CD1c-positive myeloid dendritic cell (primary cell): ENCODE measurements around the gene HSFX2.
A peak's percentile ranks its signal among the peaks of the same experiment; 100 is the strongest.
"Not testable (repeated sequence)": the region's sequence is repeated elsewhere in the genome, so short reads cannot be mapped to it uniquely, and the experiment has no call there.

Experiments used
- DNase-seq: peaks from one replicate; pipeline ENCODE4 v3.0.0-alpha.2; 2016; ENCODE audit errors: extremely low spot score

Gene HSFX2, protein sequence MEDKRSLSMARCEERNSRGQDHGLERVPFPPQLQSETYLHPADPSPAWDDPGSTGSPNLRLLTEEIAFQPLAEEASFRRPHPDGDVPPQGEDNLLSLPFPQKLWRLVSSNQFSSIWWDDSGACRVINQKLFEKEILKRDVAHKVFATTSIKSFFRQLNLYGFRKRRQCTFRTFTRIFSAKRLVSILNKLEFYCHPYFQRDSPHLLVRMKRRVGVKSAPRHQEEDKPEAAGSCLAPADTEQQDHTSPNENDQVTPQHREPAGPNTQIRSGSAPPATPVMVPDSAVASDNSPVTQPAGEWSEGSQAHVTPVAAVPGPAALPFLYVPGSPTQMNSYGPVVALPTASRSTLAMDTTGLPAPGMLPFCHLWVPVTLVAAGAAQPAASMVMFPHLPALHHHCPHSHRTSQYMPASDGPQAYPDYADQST

DNA sequence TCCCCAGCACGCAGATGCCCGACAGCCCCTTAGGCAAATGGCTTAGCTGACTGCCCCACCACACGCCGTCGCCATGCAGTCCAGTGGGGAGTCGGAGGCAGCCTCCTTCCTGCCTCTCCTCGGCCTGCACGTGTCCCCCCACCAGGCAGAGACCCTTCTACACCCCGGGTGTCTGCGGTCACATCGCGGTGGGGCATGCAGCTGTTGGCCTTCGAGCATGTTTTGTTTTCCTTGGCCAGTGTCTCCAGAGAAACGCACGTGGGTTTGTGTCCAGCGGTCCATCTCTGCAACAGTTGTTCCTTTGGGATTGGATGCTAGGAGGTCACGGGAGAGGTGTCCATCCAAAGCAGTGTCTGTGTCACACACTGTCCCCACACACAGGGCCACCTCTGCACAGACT lies at the start of gene HSFX2:
TSS of gene HSFX2 (minus strand) at position 101 of the 400 bp plus-strand sequence. CDS start 614 bp downstream, outside the sequence.
- not testable (repeated sequence) for DNase-seq

DNA sequence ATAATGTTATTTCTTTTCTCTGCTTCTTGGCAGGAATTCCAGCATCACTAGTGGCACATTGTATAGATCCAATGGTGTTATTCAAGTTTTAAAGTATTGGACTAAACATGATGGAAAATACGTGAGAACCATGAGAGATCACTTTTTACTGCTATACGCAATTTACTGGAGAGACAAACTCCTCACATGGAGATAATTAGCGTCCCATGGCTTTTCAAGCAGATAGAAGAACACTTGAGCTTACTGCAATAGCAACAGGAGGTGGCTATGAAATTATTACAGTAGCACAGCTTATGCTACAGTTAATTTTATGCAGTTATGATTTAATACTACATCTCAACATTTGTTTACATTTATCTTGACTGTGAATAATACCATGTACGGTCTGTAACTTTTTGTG lies 48.4 kb upstream of the HSFX2 start:
- no peak for DNase-seq

DNA sequence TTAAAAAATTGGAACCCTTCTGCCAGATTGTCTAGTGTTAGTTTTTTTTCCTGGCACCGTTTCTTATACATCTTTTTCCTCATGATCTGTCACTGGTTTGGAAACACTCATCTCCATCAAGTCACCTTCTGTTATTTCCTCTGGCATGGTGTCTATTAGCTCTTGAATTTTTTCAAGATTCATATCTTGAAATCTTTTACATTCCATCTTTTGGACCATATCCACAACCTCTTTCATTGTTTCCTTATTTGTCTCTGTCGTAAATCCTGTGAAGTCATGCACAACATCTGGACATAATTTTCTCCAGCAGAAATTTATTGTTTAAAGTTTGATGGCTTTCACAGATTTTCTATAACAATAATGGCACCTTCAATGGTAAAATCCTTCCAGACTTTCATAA lies 46.7 kb upstream of the HSFX2 start:
- no peak for DNase-seq

DNA sequence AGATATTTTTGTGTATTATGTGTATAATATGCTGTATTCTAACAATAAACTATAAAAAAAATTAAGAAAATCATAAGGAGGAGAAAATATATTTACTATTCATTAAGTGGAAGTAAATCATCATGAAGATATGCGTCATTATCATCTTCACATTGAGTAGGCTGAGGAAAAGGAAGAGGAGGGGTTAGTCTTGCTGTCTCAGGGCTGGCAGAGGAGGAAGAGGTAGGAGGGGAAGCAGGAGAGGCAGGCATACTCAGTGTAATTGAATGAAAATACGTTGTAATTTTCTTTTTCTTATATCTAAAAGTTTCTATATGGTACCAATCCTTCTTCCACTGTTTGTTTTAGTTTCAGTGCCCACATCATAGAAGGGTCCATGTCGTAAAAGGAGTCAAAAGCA lies 46.3 kb upstream of the HSFX2 start:
- DNase-seq: peak; percentile 17

DNA sequence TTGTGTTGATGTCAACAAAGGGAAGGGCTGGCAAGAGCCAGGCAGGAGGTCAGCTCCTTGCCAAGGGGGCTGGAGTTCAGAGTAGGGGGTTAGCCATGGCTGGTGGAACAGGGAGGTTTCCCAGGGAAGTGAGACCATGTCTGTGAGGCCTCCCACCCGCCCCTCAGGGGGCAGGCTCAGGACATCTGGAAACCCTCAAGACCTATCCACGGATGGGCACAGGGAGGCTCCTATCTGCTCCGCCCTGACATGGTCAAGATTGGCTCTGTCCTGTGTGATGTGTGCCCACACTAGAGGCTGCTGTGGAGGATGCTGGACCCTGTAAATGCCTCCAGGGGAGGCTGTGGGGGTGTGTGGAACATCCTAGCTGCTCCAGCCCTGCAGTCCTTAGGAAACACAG lies 44.5 kb upstream of the HSFX2 start:
- no peak for DNase-seq

DNA sequence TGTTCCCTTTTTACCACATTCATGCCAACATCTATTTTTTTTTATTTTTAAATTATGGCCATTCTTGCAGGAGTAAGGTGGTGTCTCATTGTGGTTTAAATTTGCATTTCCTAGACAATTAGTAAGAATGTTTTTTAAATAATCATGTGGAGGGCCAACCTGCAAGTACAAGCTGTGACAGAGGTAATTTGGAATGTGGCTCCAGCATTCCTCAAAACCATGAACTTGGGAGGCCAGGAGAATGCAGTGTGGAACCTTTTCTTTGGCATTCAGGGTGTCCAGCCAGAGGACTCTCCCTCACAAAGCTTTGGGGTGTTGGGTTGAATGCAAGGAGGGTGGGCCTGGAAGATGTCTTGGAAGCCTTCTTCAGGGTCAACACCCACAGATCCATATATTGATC lies 43.7 kb upstream of the HSFX2 start:
- no peak for DNase-seq

DNA sequence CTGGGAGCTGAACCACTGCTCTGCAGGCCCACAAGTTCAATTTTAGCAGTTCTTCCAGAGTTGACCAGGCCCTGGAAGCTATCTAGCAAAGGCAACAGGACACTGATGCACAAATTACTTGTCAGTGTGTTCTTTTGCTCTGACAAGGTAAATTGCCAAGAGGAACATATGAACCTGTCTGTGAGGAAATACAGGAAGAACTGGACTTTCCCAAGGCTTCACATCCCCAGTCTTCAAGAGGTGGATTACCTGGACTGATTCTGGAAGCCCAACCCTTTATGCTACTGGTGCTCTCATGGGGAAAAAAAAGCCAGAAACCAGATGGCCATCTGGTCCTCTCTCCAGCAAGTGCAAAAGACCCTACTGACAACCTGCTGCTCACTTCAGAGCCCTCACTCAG lies 38.4 kb upstream of the HSFX2 start:
- DNase-seq: no peak

DNA sequence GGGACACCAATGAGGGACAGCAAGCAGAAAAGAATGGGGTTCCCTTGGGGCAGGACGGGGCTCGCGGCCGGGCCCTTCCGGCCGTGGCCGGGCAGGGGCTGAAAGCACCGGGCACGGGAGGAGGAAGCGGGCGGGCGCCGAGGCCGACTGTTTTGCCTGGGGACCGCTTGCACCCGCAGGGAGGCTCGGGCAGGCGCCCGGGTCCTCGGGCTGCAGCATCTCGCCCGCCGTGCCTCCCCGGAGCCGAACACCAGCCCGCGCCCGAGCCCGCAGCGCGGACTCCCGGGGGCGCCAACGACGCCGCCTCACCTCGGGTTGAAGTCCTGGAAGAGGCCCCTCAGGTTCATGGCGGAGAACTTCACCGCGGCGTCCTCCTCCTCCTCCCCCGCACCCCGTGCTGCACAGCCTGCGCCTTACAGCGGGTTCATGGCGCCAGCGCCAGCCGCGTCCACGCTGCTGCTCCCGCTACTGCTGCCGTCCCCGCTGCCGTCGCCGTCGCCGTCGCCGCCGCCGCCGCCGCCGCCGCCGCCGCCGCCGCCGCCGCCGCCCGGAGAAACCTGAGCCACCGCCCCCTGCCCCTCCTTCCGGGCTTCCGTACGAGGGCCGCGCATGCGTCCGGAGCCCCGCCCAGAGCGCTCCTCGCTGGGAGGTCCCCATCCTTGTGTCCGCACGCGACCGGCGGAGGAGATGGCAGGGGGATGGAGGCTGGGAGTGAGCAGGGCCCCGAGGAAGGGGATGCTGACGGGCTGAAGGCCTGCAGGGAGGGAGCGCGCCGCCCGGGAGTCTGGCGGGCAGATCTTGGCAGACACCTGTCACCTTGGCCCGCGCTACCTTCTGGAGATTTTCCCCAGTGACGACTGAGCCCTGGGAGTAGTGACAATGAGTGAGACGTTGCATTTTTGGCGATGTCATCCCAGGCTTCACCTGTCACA lies 36.4 kb upstream of the HSFX2 start, which contains the start of gene TMEM185A:
TSS of gene TMEM185A (minus strand) at position 559 of the 932 bp plus-strand sequence. CDS start at position 347, 212 bp downstream.
- DNase-seq: peak; percentile 67

DNA sequence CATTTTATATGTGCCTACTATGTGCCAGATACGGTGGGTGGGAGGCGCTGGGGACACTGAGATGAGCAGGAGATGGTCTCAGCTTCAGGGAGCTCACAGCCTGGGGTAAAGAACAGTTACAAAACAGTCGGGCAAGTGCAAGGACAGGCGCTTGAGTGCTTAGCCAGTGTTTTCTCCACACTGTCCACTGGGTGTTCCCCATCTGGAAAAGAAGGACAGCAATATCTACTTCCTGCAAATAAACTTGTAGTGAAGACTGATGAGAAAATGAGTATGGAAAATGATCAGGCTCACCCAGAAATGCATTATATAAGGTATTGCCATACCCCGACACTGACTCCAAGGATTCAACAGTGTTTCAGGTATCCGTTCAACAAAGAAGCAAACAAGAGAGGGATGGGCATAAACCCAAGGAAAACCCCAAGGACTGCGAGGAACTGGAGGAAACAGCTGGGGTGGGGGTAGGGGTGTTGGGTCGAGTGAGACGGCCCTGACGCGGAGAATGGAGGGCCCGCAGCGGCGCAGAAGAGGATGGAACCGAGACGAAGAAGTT lies 35.6 kb upstream of the HSFX2 start:
- peak; percentile 15 for DNase-seq

DNA sequence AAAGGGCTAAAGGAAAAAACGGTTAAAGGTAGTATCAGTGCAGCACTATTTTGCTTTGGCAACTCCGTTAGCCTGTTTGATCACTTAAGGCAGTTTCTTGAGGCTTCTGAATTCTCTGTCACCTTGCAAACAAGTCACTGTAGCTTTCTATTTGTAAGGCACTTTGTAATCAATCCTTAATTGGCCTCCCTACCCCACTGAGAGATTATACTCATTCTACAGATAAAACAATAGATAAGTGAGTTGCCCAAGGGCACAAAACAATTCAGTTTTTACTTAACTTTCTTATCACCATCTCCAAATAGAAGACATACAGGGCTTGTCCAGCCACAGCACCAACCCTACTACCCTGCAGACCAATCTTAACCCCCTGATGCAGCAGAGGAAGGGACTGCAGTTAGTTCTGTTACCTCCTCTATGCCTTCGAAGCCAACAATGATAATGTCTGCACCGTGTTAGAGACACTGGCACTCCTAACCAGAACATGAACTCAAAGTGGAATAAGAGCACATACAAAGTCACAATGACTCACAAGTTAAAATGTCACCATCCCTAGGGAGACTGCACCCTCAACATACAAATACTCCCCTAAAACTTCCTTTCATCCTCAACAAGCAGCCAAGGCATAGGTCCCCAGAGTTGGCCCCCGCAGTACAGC lies 34.7 kb upstream of the HSFX2 start:
- no peak for DNase-seq

DNA sequence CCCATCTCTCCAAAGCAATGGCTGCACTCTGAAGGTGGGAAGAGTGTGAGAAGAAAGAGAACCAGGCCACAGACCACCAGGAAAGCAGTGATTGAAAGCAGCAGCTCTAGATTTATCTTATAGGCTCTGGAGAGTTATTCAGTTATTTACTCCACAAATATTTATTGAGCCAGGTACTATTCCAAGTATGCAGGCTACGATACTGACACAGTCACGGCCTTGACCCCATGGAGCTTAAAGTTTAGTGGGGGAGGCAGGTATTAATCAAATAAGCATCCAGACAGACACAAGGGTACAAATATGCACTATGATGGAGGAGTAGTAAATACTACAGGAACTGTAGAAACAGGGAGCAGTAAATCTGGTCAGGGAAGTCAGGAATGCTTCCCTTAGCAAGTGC lies 33.7 kb upstream of the HSFX2 start:
- DNase-seq: no peak

DNA sequence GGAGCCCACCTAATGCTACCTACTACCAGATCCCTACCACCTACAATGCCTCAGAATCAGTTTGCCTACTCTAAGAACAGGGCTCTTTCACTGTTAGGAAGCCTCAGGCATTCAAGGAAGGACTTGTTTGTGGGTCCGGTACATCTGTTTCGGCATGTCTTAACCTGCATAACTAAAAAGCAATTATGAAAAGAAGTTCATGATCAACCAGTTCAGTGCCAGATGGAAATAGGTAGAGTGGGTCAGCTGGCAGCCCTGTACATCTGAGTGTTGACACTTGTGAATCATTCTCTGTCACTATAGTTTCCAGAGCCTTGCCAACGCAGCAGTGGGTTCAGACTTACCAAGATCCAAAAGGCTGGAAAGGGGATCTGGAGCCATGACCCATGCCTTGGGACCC lies 33.2 kb upstream of the HSFX2 start:
- DNase-seq: no peak

DNA sequence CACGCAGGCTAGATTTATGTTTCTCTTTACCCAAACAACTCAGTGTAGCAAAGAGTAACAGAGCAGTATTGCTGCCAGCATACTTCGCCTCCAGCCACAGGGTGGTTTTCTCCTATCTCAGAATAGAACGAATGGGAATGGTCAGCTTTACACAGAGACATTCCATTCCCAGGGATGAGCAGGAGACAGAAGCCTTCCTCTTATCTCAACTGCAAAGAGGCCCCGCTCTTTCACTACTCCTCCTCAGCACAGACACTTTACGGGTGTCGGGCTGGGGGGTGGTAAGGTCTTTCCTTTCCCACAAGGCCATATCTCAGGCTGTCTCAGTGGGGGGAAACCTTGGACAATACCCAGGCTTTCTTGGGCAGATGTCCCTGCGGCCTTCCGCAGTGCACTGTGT lies 31.7 kb upstream of the HSFX2 start:
- not testable (repeated sequence) for DNase-seq

DNA sequence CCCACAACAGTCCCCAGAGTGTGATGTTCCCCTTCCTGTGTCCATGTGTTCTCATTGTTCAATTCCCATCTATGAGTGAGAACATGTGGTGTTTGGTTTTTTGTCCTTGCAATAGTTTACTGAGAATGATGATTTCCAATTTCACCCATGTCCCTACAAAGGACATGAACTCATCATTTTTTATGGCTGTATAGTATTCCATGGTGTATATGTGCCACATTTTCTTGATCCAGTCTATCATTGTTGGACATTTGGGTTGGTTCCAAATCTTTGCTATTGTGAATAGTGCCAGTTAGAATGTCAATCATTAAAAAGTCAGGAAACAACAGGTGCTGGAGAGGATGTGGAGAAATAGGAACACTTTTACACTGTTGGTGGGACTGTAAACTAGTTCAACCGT lies 24.5 kb upstream of the HSFX2 start:
- not testable (repeated sequence) for DNase-seq

DNA sequence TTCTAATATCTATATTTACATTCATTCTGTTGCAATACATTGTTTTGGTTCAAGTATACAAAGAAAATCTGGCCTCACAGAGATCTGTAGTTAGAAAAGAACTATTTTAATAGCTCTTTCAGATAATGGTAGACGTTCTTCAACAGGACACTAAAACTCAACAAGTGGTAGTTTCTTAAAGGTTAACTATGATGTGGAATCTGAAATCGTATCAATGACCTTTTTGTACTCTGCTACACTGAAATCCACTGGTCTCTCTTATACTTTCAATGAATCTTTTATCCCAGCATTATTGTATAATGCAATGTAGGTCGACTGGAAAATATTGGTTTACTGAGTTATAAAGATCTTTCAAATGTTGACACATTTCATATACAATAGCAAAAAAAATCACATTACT lies 23.8 kb upstream of the HSFX2 start:
- DNase-seq: no peak

DNA sequence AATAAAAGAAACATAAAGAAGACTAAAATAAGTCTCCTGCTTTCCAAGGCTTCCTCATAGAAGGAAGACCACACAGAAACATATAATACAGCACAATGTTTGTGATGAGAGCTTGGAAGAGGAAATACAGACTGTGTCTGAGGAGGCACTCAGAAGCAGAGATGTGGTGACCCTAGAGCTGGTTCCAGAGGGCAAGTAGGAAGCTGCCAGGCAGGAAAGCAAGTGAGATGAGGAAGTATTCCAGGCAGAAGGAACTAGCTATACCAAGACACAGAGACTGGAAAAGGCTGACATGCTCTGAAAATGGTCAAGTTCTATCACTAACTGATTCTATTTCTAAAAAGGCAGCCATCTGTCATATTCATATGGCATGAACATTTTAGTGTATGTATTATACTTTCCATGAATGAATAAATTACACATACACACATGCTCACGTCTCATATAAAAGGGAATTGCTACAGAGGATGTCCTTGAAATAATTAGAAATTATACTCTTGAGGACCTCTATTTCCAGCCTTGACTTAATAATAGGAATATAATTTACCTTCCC lies 16.6 kb upstream of the HSFX2 start:
- peak; percentile 2 for DNase-seq

DNA sequence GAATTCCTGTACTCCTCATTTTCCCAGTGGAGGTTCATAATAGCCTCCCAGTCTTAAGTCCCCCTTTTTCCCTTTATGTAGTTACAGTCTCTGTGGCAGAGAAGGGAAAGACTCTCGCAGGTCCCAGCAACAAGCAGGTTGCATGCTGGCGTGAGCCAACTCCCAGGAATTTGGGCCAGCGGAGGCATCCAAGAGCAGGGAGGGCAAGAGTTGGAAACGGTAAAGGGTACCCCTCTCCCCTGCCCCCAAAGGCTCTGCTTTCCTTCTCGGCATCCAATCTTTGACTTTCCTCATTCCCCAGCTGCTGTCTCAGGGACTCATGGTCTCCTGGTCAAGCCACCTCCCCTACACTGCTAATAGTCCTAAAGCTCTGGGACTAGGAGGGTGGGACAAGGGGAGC lies 15.4 kb upstream of the HSFX2 start:
- no peak for DNase-seq

DNA sequence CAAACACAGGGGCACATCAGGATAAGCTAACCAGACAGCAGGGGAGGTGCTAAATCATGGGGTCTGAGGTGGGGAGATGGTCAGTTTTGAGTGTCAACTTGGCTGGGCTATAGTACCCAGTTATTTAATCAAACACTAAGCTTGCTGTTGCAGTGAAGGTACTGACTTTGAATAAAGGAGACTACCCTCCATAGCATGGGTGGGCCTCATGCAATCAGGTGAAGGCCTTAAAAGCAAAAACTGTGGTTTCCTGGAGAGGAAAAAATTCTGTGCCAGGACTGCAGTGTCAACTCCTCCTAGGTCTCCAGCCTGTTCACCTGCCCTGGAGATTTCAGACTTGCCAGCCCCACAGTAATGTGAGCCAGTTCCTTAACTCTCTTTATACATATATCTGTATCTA lies 12.6 kb upstream of the HSFX2 start:
- no peak for DNase-seq

DNA sequence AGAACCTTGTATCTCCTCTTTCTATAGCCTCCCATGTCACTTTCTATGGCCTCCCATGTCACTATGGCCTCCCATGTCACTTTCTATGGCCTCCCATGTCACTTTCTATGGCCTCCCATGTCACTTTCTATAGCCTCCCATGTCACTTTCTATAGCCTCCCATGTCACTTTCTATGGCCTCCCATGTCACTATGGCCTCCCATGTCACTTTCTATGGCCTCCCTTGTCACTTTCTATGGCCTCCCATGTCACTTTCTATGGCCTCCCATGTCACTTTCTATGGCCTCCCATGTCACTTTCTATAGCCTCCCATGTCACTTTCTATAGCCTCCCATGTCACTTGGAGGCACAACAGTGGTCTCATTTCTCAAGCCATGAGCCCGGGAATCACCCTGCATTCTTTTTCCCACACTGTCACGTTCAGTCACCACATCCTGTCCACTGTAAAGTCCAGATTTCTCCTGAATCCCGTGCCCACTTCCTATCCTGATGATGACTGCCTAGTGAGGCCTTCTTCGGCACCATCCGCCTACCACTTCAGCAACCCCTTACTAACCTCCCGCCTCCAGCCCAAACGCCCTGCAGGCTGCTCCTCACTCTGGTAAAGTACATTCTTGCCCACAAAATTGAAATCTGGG lies 10.3 kb upstream of the HSFX2 start:
- DNase-seq: not testable (repeated sequence)

DNA sequence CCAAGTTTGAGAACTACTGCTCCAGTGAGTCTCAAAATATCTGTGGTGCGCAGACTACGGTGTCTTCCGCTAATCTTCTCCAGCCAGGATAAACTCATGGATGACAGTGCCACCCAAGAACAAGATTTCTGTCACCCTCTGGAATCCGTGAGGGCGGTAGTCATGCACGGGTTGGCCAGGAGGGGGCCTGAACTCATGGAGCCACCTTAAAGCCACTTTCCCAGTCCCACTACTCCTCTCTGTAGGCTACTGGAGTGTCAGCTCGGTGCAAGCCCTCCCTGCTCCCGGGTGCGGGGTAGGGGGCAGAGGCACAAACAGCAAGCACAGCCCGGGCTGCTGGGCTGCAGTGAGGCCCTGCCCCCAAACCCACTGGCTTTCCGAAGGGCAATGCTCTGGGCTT lies 3.5 kb upstream of the HSFX2 start:
- DNase-seq: not testable (repeated sequence)

DNA sequence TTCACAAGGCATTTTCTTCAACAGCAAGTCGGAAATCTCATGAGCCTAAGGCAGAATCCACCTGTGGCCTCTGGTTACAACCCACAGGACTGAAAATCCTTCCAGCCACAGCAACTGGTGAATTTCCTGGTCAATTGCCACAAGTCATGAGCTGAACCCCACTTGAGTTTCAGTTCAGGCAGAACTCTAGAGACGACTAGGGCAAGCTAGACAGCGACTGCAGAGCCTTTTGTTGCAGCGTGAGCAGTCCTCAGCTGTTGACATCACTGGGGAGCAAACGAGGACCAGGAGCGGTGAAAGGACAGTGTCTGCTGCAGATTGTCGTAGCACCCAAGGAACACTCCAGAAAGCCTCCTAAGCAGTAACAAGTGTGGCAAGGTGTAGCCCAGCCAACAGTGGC lies 829 bp upstream of the HSFX2 start:
- not testable (repeated sequence) for DNase-seq
